ENCODE data around the gene C2CD5. TPM values are rescaled to one million over a fixed set of nuclear protein-coding genes. Genes with fewer than 3 reads are reported as not detected.

C2CD5 gene
- total RNA-seq, 4 donors from 2014 or later, result 47.9 to 123 (median 63.6) TPM

DNA sequence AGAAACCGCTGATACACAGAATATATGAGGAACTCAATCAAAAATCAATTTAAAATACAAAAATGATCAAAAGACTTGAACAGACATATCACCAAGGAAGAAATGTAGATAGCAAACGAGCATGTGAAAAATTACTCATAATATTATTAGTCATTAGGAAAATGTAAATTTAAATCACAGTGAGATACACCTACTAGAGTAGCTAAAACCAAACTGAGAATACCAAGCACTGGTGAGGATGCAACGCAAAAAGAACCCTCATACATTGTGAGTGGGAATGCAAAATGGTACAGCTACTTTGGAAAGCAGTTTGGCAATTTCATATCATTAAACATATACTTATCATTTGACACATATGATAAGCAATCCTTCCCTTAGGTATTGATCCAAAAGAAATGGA, 108.8 kb downstream of the C2CD5 start:
- Histone ChIP-seq H3K4me1 (no peaks in the 10 kb centered on the region), H3K4me3 (no peak overlapping the region), H3K27ac (no peak overlapping the region), H3K27me3 (no peaks in the 10 kb centered on the region), H3K36me3 (no peaks in the 10 kb centered on the region), H3K9me3 (no peaks in the 10 kb centered on the region)
- 79 to 89% methylated on average over 3 of the region's 3 CpGs for WGBS, 2 donors (ENCODE audit: low coverage in 1 of 2)
- in situ Hi-C loops (cut with MboI; ENCODE audit: low pct_ligation_motif_present in 1 of 4, low pct_unique_long_range_greater_than_20kb in 1 of 4, low sequenced_read_pairs in 3 of 4), result loop anchor here in 1 of 4 donors (10.0 to 25.0 kb wide), 2 partner anchors 351 to 748 kb away; no protein-coding TSS in a partner anchor
- intact Hi-C loops (cut with DNase I; ENCODE audit: low total_unique reads), result no loop called here
- TF ChIP-seq POLR2AphosphoS5 (IDR thresholded peaks at IDR 0.05) (no peak), EP300 (IDR thresholded peaks at IDR 0.05; ENCODE audit: low read depth) (no peak)
- TF ChIP-seq, protein P1, sequence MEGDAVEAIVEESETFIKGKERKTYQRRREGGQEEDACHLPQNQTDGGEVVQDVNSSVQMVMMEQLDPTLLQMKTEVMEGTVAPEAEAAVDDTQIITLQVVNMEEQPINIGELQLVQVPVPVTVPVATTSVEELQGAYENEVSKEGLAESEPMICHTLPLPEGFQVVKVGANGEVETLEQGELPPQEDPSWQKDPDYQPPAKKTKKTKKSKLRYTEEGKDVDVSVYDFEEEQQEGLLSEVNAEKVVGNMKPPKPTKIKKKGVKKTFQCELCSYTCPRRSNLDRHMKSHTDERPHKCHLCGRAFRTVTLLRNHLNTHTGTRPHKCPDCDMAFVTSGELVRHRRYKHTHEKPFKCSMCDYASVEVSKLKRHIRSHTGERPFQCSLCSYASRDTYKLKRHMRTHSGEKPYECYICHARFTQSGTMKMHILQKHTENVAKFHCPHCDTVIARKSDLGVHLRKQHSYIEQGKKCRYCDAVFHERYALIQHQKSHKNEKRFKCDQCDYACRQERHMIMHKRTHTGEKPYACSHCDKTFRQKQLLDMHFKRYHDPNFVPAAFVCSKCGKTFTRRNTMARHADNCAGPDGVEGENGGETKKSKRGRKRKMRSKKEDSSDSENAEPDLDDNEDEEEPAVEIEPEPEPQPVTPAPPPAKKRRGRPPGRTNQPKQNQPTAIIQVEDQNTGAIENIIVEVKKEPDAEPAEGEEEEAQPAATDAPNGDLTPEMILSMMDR (IDR thresholded peaks at IDR 0.05), result no peak
- no peak for DNase-seq

DNA sequence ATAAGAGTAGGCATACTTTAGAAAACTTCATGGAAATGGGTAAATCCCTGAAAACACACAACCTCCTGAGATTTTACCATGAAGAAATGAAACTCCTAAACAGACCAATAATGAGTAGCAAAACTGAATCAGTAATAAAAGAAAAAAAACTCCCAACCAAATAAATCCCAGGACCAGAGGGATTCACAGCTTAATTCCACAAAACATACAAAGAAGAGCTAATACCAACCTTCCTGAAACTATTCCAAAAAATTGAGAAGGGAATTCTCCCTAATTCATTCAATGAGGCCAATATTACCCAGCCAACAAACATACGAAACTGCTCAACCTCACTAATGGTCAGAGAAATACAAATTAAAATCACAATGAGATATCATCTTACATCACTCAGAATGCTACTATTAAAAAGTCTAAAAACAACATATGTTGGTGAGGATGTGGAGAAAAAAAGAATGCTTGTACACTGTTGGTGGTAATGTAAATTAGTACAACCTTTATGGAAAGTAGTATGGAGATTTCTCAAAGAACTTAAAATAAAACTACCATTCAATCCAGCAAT, 112.6 kb downstream of the C2CD5 start:
- Histone ChIP-seq H3K27me3 (no peaks in the 10 kb centered on the region), H3K27ac (no peak overlapping the region), H3K4me3 (no peak overlapping the region), H3K36me3 (no peaks in the 10 kb centered on the region), H3K4me1 (no peaks in the 10 kb centered on the region), H3K9me3 (no peaks in the 10 kb centered on the region)
- no peak for DNase-seq
- in situ Hi-C loops (cut with MboI; ENCODE audit: low pct_ligation_motif_present in 1 of 4, low pct_unique_long_range_greater_than_20kb in 1 of 4, low sequenced_read_pairs in 3 of 4) (loop anchor here in 1 of 4 donors (10.0 to 25.0 kb wide), 2 partner anchors 347 to 744 kb away; no protein-coding TSS in a partner anchor), intact Hi-C loops (cut with DNase I; ENCODE audit: low total_unique reads) (no loop called here)
- TF ChIP-seq, protein P1 (IDR thresholded peaks at IDR 0.05), result no peak
- TF ChIP-seq EP300 (IDR thresholded peaks at IDR 0.05; ENCODE audit: low read depth) (no peak), POLR2AphosphoS5 (IDR thresholded peaks at IDR 0.05) (no peak), POLR2A (IDR thresholded peaks at IDR 0.05) (no peak)
- 77 to 78% methylated on average over 1 of the region's 1 CpG for WGBS, 2 donors (ENCODE audit: low coverage in 1 of 2)

DNA sequence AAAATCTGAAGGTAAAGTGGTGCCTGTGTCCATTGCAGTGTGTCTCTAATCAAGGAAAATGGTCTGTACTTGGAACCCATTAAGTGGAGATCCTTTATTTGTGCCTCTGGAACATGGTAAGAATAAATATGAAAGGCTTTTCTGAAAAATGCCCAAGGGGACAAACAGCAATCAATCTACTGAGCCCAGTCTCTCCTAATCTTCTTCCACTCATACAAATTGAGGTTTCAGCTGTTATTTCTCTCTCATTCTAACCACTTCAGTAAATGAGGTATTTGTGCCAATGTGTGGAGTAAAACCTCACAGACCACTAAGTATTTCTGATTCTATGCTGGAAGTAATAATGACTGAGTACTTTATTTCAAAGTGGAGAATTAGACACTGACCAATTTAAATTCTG, 127.5 kb downstream of the C2CD5 start:
- no peaks in the 10 kb centered on the region for H3K36me3 ChIP-seq
- H3K4me1 ChIP-seq, result peaks cover 0 to 19% (median 10%) of the 10 kb centered on the region in 4 donors
- DNase-seq, result no peak
- H3K9me3 ChIP-seq, result no peaks in the 10 kb centered on the region
- intact Hi-C loops (cut with DNase I; ENCODE audit: low total_unique reads), result no loop called here
- TF ChIP-seq, protein P1 (IDR thresholded peaks at IDR 0.05), result no peak
- no peak overlapping the region for H3K4me3 ChIP-seq
- no peak overlapping the region for H3K27ac ChIP-seq
- H3K27me3 ChIP-seq, result no peaks in the 10 kb centered on the region
- in situ Hi-C loops (cut with MboI; ENCODE audit: low pct_ligation_motif_present in 1 of 4, low pct_unique_long_range_greater_than_20kb in 1 of 4, low sequenced_read_pairs in 3 of 4), result no loop called here

- DNase-seq, result no peak
- no peaks in the 10 kb centered on the region for H3K27me3 ChIP-seq
- in situ Hi-C loops (cut with MboI; ENCODE audit: low pct_ligation_motif_present in 1 of 4, low pct_unique_long_range_greater_than_20kb in 1 of 4, low sequenced_read_pairs in 3 of 4) (no loop called here), intact Hi-C loops (cut with DNase I; ENCODE audit: low total_unique reads) (no loop called here)
- H3K27ac ChIP-seq, result peak overlapping the region in 2 of 4 donors; percentile 5 to 49
- no peak overlapping the region for H3K4me3 ChIP-seq
- H3K9me3 ChIP-seq, result no peaks in the 10 kb centered on the region
- WGBS, 2 donors (ENCODE audit: low coverage in 1 of 2), result 23 to 36% methylated on average over 3 to 4 of the region's 4 CpGs
- TF ChIP-seq POLR2A (IDR thresholded peaks at IDR 0.05) (no peak), POLR2AphosphoS5 (IDR thresholded peaks at IDR 0.05) (peak in 1 of 3 donors; percentile 22)
- no peaks in the 10 kb centered on the region for H3K36me3 ChIP-seq
- peaks cover 0 to 19% (median 10%) of the 10 kb centered on the region in 4 donors for H3K4me1 ChIP-seq
These were observed 128.7 kb downstream of the C2CD5 start for GRCh38 chr12:22415342-22416309.

Measured in transverse colon (tissue), 4 donors.